Keratinocyte (primary cell): ENCODE data around the gene RHEX.
"Not testable (repeated sequence)": the region's sequence is repeated elsewhere in the genome, so short reads cannot be mapped to it uniquely, and the experiment has no call there.

Source experiments
- CTCF ChIP-seq, 3 experiments: IDR thresholded peaks in 1 of 3; conservative IDR thresholded peaks in 1 of 3; optimal IDR thresholded peaks in 1 of 3; 2 replicates in 2 of 3; 3 replicates in 1 of 3; pipeline versions ENCODE3 to v1.5.1; 2011; ENCODE audit warnings: low read length in 3 of 3, mild to moderate bottlenecking in 3 of 3, moderate library complexity in 2 of 3, control low read depth in 1 of 3, inconsistent platforms in 1 of 3; ENCODE audit not compliant: insufficient read depth in 2 of 3; ENCODE audit errors: extremely low read depth in 1 of 3
- EZH2 ChIP-seq: IDR thresholded peaks from one replicate; pipeline ENCODE4 v1.6.1; 2012; ENCODE audit warnings: inconsistent platforms, mild to moderate bottlenecking, low read length, moderate library complexity

- not testable (repeated sequence) for TF ChIP-seq CTCF (optimal IDR thresholded peaks at IDR 0.05 in 1 of 3, IDR thresholded peaks at IDR 0.05 in 1 of 3, conservative IDR thresholded peaks at IDR 0.05 in 1 of 3; ENCODE audit: extremely low read depth in 1 of 3, insufficient read depth in 2 of 3, low read length in 3 of 3); EZH2
Observed at GRCh38 chr1:206064501-206064900, 11.5 kb downstream of the RHEX start.
